22Rv1 (cell line): ENCODE measurements around the gene TMEM59L.

ENCODE experiments used
- ZFX ChIP-seq: fragments of 450-650 bp; IDR thresholded peaks from 2 replicates; pipeline ENCODE4 v1.6.1; 2017; ENCODE audit warnings: antibody characterized with exemption, borderline replicate concordance
- TF ChIP-seq, protein P1 (sequence below): fragments of 450-650 bp; IDR thresholded peaks from 2 replicates; pipeline ENCODE4 v1.5.1; 2017; ENCODE audit warnings: mild to moderate bottlenecking

DNA sequence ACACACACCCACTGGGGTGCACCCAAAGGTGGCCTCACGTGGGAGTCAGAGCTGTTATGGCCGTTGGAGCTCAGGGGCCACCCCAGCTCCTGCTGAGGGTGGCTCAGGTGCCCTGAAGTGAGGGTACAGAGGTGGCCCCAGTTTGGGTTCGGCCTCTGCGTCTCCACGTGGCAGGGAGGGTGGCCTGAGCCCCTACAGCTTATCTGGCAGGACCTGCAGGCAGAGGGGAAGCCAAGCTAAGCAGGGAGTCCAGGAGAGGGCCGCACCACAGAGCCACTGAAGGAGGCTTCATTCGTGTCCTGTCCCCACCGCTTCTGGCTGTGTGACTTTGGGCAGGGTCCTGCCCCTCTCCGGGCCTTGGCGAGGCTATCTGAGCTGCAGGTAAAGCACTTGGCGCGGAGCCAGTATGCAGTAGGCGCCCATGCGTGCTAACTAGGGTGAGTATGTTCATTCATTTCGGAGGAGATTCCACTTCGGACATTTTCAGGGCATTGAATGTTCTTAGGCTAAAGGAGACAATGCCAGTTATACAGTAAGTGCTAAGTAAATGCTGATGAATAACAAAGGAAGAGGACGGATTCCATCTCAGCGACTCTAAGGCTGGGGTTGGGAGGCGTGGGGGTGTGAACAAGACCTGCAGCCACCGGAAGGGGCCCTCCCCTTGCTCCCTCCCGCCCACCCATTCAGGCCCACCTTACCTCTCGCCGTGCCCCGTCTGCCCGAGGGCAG lies 19.1 kb upstream of the TMEM59L start:
- TF ChIP-seq, protein P1, sequence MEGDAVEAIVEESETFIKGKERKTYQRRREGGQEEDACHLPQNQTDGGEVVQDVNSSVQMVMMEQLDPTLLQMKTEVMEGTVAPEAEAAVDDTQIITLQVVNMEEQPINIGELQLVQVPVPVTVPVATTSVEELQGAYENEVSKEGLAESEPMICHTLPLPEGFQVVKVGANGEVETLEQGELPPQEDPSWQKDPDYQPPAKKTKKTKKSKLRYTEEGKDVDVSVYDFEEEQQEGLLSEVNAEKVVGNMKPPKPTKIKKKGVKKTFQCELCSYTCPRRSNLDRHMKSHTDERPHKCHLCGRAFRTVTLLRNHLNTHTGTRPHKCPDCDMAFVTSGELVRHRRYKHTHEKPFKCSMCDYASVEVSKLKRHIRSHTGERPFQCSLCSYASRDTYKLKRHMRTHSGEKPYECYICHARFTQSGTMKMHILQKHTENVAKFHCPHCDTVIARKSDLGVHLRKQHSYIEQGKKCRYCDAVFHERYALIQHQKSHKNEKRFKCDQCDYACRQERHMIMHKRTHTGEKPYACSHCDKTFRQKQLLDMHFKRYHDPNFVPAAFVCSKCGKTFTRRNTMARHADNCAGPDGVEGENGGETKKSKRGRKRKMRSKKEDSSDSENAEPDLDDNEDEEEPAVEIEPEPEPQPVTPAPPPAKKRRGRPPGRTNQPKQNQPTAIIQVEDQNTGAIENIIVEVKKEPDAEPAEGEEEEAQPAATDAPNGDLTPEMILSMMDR: no peak
- TF ChIP-seq ZFX: no peak
